Trophoblast cell (in vitro differentiated cells and primary cell): ENCODE measurements around the gene SLC37A3.

Source experiments
- DNase-seq, 2 donors: peaks; one replicate each; pipeline ENCODE4 v3.0.0-alpha.2; 2016
- H2AFZ ChIP-seq: 2 replicates; pipeline ENCODE4 v1.6.1; 2013; ENCODE audit warnings: low read length, moderate library complexity, mild to moderate bottlenecking; ENCODE audit not compliant: insufficient read depth, poor library complexity
- H2AK5ac ChIP-seq: 2 replicates; pipeline ENCODE4 v1.6.1; 2013; ENCODE audit warnings: mild to moderate bottlenecking, low read length
- H2BK120ac ChIP-seq: 2 replicates; pipeline ENCODE4 v1.6.1; 2013; ENCODE audit warnings: low read length, mild to moderate bottlenecking, moderate library complexity; ENCODE audit not compliant: insufficient read depth, poor library complexity
- H2BK12ac ChIP-seq: 2 replicates; pipeline ENCODE4 v1.6.1; 2013; ENCODE audit warnings: mild to moderate bottlenecking, low read length, moderate library complexity
- H2BK5ac ChIP-seq: 2 replicates; pipeline ENCODE4 v1.6.1; 2013; ENCODE audit warnings: low read length, low read depth, moderate library complexity, mild to moderate bottlenecking; ENCODE audit not compliant: poor library complexity
- H3K14ac ChIP-seq: 2 replicates; pipeline ENCODE4 v1.6.1; 2013; ENCODE audit warnings: mild to moderate bottlenecking, low read length
- H3K18ac ChIP-seq: 2 replicates; pipeline ENCODE4 v1.6.1; 2013; ENCODE audit warnings: mild to moderate bottlenecking, low read length
- H3K23ac ChIP-seq: 2 replicates; pipeline ENCODE4 v1.6.1; 2013; ENCODE audit warnings: low read length
- H3K27ac ChIP-seq: 2 replicates; pipeline ENCODE4 v1.5.1; 2013; ENCODE audit warnings: low read depth, mild to moderate bottlenecking, inconsistent platforms, low read length, moderate library complexity
- H3K27me3 ChIP-seq: 2 replicates; pipeline ENCODE4 v1.6.1; 2013; ENCODE audit warnings: inconsistent platforms, mild to moderate bottlenecking, low read length, moderate library complexity; ENCODE audit not compliant: insufficient read depth
- H3K36me3 ChIP-seq, 2 experiments: 1 replicate in 1 of 2; 2 replicates in 1 of 2; pipeline ENCODE4 v1.6.1; 2013; ENCODE audit warnings: low read length in 2 of 2, mild to moderate bottlenecking in 2 of 2, moderate library complexity in 1 of 2; ENCODE audit not compliant: insufficient read depth in 2 of 2, control insufficient read depth in 1 of 2
- H3K4ac ChIP-seq: 2 replicates; pipeline ENCODE4 v1.6.1; 2013; ENCODE audit warnings: low read depth, mild to moderate bottlenecking, low read length, moderate library complexity
- H3K4me1 ChIP-seq, 2 experiments: 1 replicate in 1 of 2; 2 replicates in 1 of 2; pipeline ENCODE4 v1.6.1; 2013; ENCODE audit warnings: low read length in 2 of 2, mild to moderate bottlenecking in 2 of 2, moderate library complexity in 1 of 2; ENCODE audit not compliant: insufficient read depth in 2 of 2, control insufficient read depth in 1 of 2
- H3K4me2 ChIP-seq: 2 replicates; pipeline ENCODE4 v1.6.1; 2013; ENCODE audit warnings: inconsistent platforms, mild to moderate bottlenecking, low read length, moderate library complexity
- H3K4me3 ChIP-seq: 2 replicates; pipeline ENCODE4 v1.5.1; 2013; ENCODE audit warnings: mild to moderate bottlenecking, low read depth, low read length, inconsistent platforms
- H3K79me1 ChIP-seq: one replicate; pipeline ENCODE4 v1.6.1; 2013; ENCODE audit warnings: low read length
- H3K79me2 ChIP-seq: 2 replicates; pipeline ENCODE4 v1.6.1; 2013; ENCODE audit warnings: low read length, mild to moderate bottlenecking; ENCODE audit not compliant: control insufficient read depth, insufficient read depth, poor library complexity
- H3K9ac ChIP-seq: 2 replicates; pipeline ENCODE4 v1.6.1; 2013; ENCODE audit warnings: mild to moderate bottlenecking, low read length
- H3K9me3 ChIP-seq: 2 replicates; pipeline ENCODE4 v1.6.1; 2013; ENCODE audit warnings: low read depth, mild to moderate bottlenecking, control low read depth, inconsistent platforms, low read length; ENCODE audit not compliant: insufficient read depth
- H4K12ac ChIP-seq: 2 replicates; pipeline ENCODE4 v1.6.1; 2013; ENCODE audit warnings: low read depth, mild to moderate bottlenecking, low read length, moderate library complexity
- H4K8ac ChIP-seq: 2 replicates; pipeline ENCODE4 v1.6.1; 2013; ENCODE audit warnings: low read depth, mild to moderate bottlenecking, low read length, moderate library complexity
- H4K91ac ChIP-seq: one replicate; pipeline ENCODE4 v1.6.1; 2013; ENCODE audit warnings: low read depth, mild to moderate bottlenecking, low read length, moderate library complexity
- WGBS: extraction: QIAGEN DNeasy Blood & Tissue Kit; methylation state at CpG from one replicate; pipeline ENCODE4 v1.1.7; 2013; ENCODE audit warnings: missing lambda C conversion rate; ENCODE audit not compliant: insufficient read length, insufficient coverage; ENCODE audit errors: extremely low coverage; 5-methylcytosine and 5-hydroxymethylcytosine counted together

Gene SLC37A3

DNA sequence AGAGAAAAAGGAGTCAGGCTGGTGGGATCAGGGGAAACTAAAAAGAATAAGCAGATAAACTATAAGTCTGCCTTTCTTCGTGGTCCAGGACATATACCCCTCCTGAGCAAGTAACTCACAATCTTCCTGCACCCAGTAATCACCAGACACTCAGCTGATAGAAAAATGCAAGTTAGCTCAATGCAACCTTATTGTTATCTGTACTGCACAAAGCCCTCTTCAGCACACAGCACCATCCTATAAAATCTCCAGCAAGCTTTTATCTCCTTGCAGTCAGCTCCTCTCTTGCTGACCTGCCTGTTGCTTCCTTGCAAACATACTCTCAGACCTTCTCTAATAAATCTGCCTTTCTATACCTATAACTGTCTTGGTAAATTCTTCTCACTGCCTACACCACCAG, 6.7 kb downstream of the SLC37A3 start:
- no peaks in the 10 kb centered on the region for H3K79me1 ChIP-seq
- H3K18ac ChIP-seq: no peak overlapping the region
- no peak overlapping the region for H3K14ac ChIP-seq
- no peak overlapping the region for H2BK5ac ChIP-seq
- no peak overlapping the region for H3K9ac ChIP-seq
- H3K36me3 ChIP-seq: peaks cover 0 to 4% of the 10 kb centered on the region in 2 experiments
- H2AK5ac ChIP-seq: no peak overlapping the region
- H3K4ac ChIP-seq: no peak overlapping the region
- no peak overlapping the region for H3K23ac ChIP-seq
- no peaks in the 10 kb centered on the region for H3K9me3 ChIP-seq
- peaks cover 5% of the 10 kb centered on the region for H3K79me2 ChIP-seq
- no peak overlapping the region for H4K8ac ChIP-seq
- H2BK120ac ChIP-seq: no peak overlapping the region
- no peak for DNase-seq
- H4K12ac ChIP-seq: no peak overlapping the region
- H2BK12ac ChIP-seq: no peak overlapping the region
- WGBS: no CpG with 5 or more reads among the region's 1 CpG
- no peak overlapping the region for H4K91ac ChIP-seq
- H3K4me2 ChIP-seq: no peak overlapping the region
- H3K4me1 ChIP-seq: peaks cover 6 to 17% of the 10 kb centered on the region in 2 experiments
- no peaks in the 10 kb centered on the region for H3K27me3 ChIP-seq
- H3K4me3 ChIP-seq: no peak overlapping the region
- H3K27ac ChIP-seq: no peak overlapping the region
- H2AFZ ChIP-seq: no peak overlapping the region

DNA sequence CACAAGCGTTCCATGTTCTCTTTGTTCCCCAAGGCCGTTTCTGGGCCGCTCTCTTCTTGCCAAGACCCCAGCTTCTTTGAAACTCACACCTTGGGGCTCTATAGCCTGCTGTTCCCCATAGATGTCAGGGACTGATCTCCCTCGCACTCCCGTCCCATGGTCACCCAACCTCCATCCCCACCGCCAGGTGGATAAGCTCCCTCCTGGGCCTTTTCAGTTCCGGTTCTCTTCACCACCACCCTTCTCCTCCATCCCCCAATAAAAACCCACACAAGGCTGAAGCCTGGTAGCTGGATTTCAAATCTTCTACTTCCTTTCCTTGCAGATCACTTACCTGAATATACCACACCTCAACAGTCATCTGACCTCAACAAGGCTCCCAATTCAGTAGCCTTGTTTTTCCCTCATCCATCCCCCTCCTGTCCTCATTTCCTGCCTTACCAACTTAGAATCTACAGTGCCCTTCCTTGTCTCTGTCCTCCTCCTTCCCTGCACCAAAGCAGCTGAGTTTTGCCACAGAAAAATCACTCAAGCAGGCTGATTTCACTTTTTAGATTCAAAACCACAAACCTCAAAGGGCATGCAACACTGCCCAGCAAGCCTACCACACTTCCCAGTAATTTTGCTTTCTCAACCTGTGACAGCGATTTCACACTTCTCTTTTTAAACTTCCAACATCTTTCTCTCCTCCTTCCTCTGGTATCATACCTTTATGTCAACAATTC, 7.7 kb downstream of the SLC37A3 start:
- Histone ChIP-seq H2AK5ac (no peak overlapping the region), H4K8ac (no peak overlapping the region), H3K27ac (no peak overlapping the region), H2BK120ac (no peak overlapping the region), H3K9ac (no peak overlapping the region), H3K18ac (no peak overlapping the region), H2BK12ac (no peak overlapping the region), H2BK5ac (no peak overlapping the region), H3K36me3 (peaks cover 2 to 4% of the 10 kb centered on the region in 2 experiments), H4K91ac (no peak overlapping the region), H2AFZ (no peak overlapping the region), H3K4me3 (no peak overlapping the region), H3K14ac (no peak overlapping the region), H3K23ac (no peak overlapping the region), H3K4me2 (no peak overlapping the region), H3K79me2 (peaks cover 5% of the 10 kb centered on the region), H3K4me1 (peaks cover 6 to 17% of the 10 kb centered on the region in 2 experiments), H4K12ac (no peak overlapping the region), H3K9me3 (no peaks in the 10 kb centered on the region), H3K27me3 (no peaks in the 10 kb centered on the region), H3K79me1 (no peaks in the 10 kb centered on the region), H3K4ac (peak overlapping the region; percentile 75)
- no peak for DNase-seq
- 100% methylated on average over 1 of the region's 8 CpGs for WGBS

DNA sequence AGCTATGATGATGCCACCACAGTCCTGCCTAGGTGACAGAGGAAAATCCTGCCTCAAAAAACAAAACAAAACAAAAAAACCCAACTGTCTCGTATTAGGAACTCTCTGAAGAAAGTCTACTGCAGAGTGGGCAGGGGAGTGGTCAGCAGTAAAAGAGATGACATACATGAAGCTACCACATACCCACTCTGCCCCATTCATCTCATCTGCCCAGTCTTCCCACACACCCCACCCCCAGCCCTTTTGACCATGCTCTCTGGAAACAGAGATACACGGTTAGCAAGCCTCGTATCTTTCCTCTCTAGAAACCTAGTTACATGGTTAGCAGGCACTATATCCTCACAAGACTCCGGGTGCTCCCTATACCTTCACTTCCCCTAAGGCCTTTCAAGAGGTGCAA, 8.3 kb downstream of the SLC37A3 start:
- H4K91ac ChIP-seq: no peak overlapping the region
- no peak overlapping the region for H4K8ac ChIP-seq
- peaks cover 2 to 4% of the 10 kb centered on the region in 2 experiments for H3K36me3 ChIP-seq
- H3K4ac ChIP-seq: peak overlapping the region; percentile 60
- no peak overlapping the region for H3K23ac ChIP-seq
- WGBS: no CpG with 5 or more reads among the region's 4 CpGs
- DNase-seq: no peak
- no peaks in the 10 kb centered on the region for H3K27me3 ChIP-seq
- H2BK5ac ChIP-seq: no peak overlapping the region
- H3K9me3 ChIP-seq: no peaks in the 10 kb centered on the region
- H3K79me1 ChIP-seq: no peaks in the 10 kb centered on the region
- H2AFZ ChIP-seq: no peak overlapping the region
- peaks cover 6 to 17% of the 10 kb centered on the region in 2 experiments for H3K4me1 ChIP-seq
- H3K14ac ChIP-seq: no peak overlapping the region
- no peak overlapping the region for H3K4me2 ChIP-seq
- no peak overlapping the region for H2AK5ac ChIP-seq
- H3K27ac ChIP-seq: no peak overlapping the region
- no peak overlapping the region for H2BK12ac ChIP-seq
- no peak overlapping the region for H4K12ac ChIP-seq
- H3K79me2 ChIP-seq: peaks cover 5% of the 10 kb centered on the region
- H2BK120ac ChIP-seq: no peak overlapping the region
- no peak overlapping the region for H3K9ac ChIP-seq
- H3K4me3 ChIP-seq: no peak overlapping the region
- H3K18ac ChIP-seq: no peak overlapping the region

DNA sequence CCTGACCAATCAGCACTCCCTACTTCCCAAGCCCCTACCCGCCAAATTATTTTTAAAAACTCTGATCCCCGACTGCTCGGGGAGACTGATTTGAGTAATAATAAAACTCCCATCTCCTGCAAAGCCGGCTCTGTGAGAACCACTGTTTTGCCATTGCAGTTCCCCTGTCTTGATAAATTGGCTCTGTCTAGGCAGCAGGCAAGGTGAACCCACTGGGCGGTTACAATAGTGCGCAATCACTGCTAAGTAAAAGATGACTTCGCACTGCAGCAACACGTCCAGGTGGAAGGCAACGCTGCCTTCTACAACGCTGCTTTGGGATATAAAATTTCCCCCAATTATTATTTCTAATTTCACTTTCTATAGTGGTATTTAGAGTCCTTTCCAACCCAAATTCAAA, 8.9 kb downstream of the SLC37A3 start:
- H3K27ac ChIP-seq: no peak overlapping the region
- peaks cover 5% of the 10 kb centered on the region for H3K79me2 ChIP-seq
- H4K91ac ChIP-seq: no peak overlapping the region
- no peak overlapping the region for H3K23ac ChIP-seq
- H3K27me3 ChIP-seq: no peaks in the 10 kb centered on the region
- no peak overlapping the region for H4K12ac ChIP-seq
- H3K9ac ChIP-seq: no peak overlapping the region
- WGBS: no CpG with 5 or more reads among the region's 10 CpGs
- no peak overlapping the region for H2AK5ac ChIP-seq
- H3K4ac ChIP-seq: no peak overlapping the region
- peaks cover 6 to 17% of the 10 kb centered on the region in 2 experiments for H3K4me1 ChIP-seq
- no peak overlapping the region for H2BK120ac ChIP-seq
- DNase-seq: no peak
- peaks cover 3 to 4% of the 10 kb centered on the region in 2 experiments for H3K36me3 ChIP-seq
- no peak overlapping the region for H2BK12ac ChIP-seq
- no peaks in the 10 kb centered on the region for H3K79me1 ChIP-seq
- H3K9me3 ChIP-seq: no peaks in the 10 kb centered on the region
- no peak overlapping the region for H3K4me2 ChIP-seq
- no peak overlapping the region for H3K18ac ChIP-seq
- H3K14ac ChIP-seq: no peak overlapping the region
- no peak overlapping the region for H2BK5ac ChIP-seq
- H2AFZ ChIP-seq: no peak overlapping the region
- H3K4me3 ChIP-seq: no peak overlapping the region
- no peak overlapping the region for H4K8ac ChIP-seq
